A549 treated with dexamethasone at 1 μM for 4 hours (cell line): ENCODE measurements around the gene MYO1C. TPM values are rescaled to one million over a fixed set of nuclear protein-coding genes. Genes with fewer than 3 reads are reported as not detected.

Experiments used
- total RNA-seq: library from RNA; stranded (reverse); fragments of 200-300 nt; extraction: Qiagen RNA extraction; gene quantifications from 5 replicates; pipeline ENCODE4 v1.2.3, GENCODE V29; 2022

The MYO1C gene
- total RNA-seq = 96.3 to 150 TPM (median 146 TPM) in 5 replicates

DNA sequence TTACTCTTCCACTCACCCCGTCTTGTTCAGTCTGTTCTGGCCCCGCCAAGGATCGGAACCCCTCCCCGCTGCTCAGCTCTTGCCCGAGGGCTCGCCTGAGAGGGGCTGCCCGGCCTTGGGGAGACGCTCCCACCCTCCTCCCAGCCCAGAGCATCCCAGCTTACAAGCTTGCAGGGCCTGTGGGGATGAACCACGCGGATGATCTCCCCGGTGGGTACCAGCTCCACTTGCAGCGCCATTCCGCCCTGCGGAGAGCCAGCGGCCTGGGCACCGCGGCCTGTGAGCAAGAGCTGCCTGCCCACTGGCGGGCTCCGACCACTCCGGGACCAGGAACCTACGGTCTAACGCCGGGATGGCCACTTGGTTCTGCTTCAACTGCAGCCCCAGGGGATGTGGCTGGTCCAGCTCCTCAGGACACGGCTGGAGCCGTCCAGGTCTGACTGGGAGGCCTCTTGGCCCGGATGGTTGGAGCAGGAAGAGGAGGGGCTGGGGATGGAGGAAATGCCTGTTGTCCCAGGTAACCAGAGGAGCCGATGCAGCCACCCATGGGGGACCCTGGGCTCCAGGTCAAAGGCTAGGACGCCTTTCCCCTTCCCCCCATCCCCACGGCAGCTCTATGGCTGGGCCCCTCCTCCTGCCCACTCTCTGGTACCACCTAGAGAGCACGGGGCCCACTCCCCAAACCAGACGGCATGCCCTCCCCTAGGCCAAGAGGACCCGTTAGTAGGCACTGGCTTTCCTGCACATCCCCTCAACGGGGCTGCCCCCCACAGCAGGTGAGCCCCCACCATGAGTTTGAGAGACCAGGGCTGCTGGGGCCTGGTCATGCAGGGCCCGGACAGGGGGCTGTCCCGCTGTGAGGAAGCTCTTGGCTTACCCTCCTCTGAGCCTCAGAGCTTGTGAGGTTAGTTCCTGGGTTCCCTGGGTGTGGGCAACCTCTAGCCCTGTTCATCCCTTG lies at the start of gene MYO1C:
Gene MYO1C (minus strand): TSS at position 438 of the 958 bp plus-strand sequence. CDS start 199 bp downstream, at position 239.

DNA sequence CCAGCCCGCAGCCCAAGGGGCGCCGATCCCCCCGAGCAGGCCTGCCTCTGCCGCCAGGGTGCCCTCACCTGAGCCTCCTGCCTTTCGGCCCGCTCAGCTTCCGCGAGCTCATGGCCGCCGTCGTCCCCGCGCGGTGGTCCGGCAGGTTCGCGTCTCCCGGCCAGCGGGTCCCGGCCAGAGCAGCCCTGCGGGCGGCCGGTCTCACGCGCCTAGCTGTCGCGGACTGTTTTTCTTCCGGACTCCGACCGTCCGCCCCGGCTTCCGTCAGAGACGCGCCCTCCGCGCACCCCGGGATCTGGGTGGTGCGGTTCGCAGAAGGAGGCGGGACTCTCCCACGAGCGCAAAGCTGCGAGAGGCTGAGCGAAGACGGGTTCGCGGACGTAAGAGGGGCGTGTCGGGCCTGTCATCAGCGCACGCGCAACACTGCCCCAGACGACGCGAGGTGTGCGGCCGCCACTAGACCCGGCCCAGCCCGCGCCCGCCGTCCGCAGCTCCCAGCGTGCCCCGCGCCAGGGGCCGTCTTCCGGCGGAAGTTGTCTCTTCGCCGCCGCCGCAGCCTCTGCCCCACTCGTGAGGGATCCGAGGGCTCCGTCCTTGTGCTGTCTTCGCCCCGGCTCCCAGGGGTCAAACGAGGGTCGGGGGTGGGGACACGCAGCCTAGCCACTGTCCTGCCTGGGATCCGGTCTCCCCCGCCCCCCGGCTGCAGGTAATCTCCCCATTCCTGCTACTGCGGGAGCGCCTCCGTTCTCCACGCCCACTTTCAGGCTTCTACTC lies 24.1 kb upstream of the MYO1C start, which contains the start of gene INPP5K:
Gene INPP5K (minus strand): TSS at position 225 of the 774 bp plus-strand sequence. CDS start 113 bp downstream, at position 112.

GRCh38 chr17:1455797-1456599 lies 36.5 kb downstream of the MYO1C start, which contains the start of gene CRK:
CRK (minus strand) TSS chr17:1456232; CDS start chr17:1456117, 115 bp downstream.

Other genes starting within 250 kb of the MYO1C start
- not detected in 5 replicates for gene BHLHA9, start 222.2 kb downstream of the MYO1C start, total RNA-seq
- not detected in 5 replicates for gene TRARG1, start 213.0 kb downstream of the MYO1C start, total RNA-seq
- 632 to 1,159 TPM (median 671 TPM) in 5 replicates for gene YWHAE, start 92.5 kb downstream of the MYO1C start, total RNA-seq
- 88.1 to 108 TPM (median 99.7 TPM) in 5 replicates for gene CRK, start 36.5 kb downstream of the MYO1C start, total RNA-seq
- gene INPP5K, start 23.9 kb upstream of the MYO1C start, total RNA-seq = 24.1 to 28.0 TPM (median 26.6 TPM) in 5 replicates
- 68.4 to 80.3 TPM (median 74.6 TPM) in 5 replicates for gene PITPNA, start 70.1 kb upstream of the MYO1C start, total RNA-seq
- 4.1 to 6.5 TPM (median 5.4 TPM) in 5 replicates for gene SLC43A2, start 136.1 kb upstream of the MYO1C start, total RNA-seq
- gene SCARF1, start 153.0 kb upstream of the MYO1C start, total RNA-seq = 0.14 to 0.29 TPM (median 0.21 TPM) in 5 replicates
- gene RILP, start 157.2 kb upstream of the MYO1C start, total RNA-seq = 12.3 to 16.3 TPM (median 15.4 TPM) in 5 replicates
- 255 to 267 TPM (median 262 TPM) in 5 replicates for gene PRPF8, start 192.2 kb upstream of the MYO1C start, total RNA-seq
- gene TLCD2, start 217.7 kb upstream of the MYO1C start, total RNA-seq = 1.5 to 2.8 TPM (median 2.2 TPM) in 5 replicates
- 20.2 to 32.5 TPM (median 29.9 TPM) in 5 replicates for gene WDR81, start 232.0 kb upstream of the MYO1C start, total RNA-seq